Neuronal stem cell (in vitro differentiated cells): ENCODE data around the gene JPH3.
A peak's percentile ranks its signal among the peaks of the same experiment; 100 is the strongest.

Experiments used
- DNase-seq: peaks from one replicate; pipeline ENCODE4 v3.0.0-alpha.2; 2013; ENCODE audit warnings: low spot score
- H2AFZ ChIP-seq: one replicate; pipeline ENCODE4 v1.6.1; 2013; ENCODE audit warnings: mild to moderate bottlenecking, low read length, inconsistent platforms
- H2AK5ac ChIP-seq: 2 replicates; pipeline ENCODE4 v1.6.1; 2013; ENCODE audit warnings: low read depth, mild to moderate bottlenecking, inconsistent platforms, low read length, moderate library complexity, mixed read lengths
- H2BK120ac ChIP-seq: 2 replicates; pipeline ENCODE4 v1.6.1; 2013; ENCODE audit warnings: low read depth, mild to moderate bottlenecking, inconsistent platforms, low read length, moderate library complexity, mixed read lengths
- H2BK12ac ChIP-seq: one replicate; pipeline ENCODE4 v1.6.1; 2013; ENCODE audit warnings: low read length, inconsistent platforms
- H2BK15ac ChIP-seq: 2 replicates; pipeline ENCODE4 v1.6.1; 2013; ENCODE audit warnings: mild to moderate bottlenecking, low read length, inconsistent platforms, mixed read lengths
- H2BK5ac ChIP-seq: one replicate; pipeline ENCODE4 v1.6.1; 2013; ENCODE audit warnings: inconsistent platforms, mild to moderate bottlenecking, low read length, moderate library complexity
- H3K14ac ChIP-seq: one replicate; pipeline ENCODE4 v1.6.1; 2013; ENCODE audit warnings: low read length, inconsistent platforms
- H3K18ac ChIP-seq: 2 replicates; pipeline ENCODE4 v1.6.1; 2013; ENCODE audit warnings: low read length, inconsistent platforms
- H3K23ac ChIP-seq: 2 replicates; pipeline ENCODE4 v1.6.1; 2013; ENCODE audit warnings: low read depth, mild to moderate bottlenecking, mixed read lengths, low read length, inconsistent platforms; ENCODE audit not compliant: poor library complexity
- H3K27ac ChIP-seq: replicated peaks from 3 replicates; pipeline ENCODE4 v1.5.1; 2013; ENCODE audit warnings: low read length, inconsistent platforms
- H3K27me3 ChIP-seq, 3 experiments: 2 replicates each; pipeline ENCODE4 v1.6.1; 2013; ENCODE audit warnings: low read length in 3 of 3, mild to moderate bottlenecking in 2 of 3, inconsistent platforms in 1 of 3, low read depth in 1 of 3, mixed read lengths in 1 of 3, moderate library complexity in 1 of 3; ENCODE audit not compliant: control insufficient read depth in 3 of 3, insufficient read depth in 3 of 3
- H3K36me3 ChIP-seq, 2 donors: replicated peaks in 1 of 2; 2 replicates each; pipeline ENCODE4 v1.6.1; 2013; ENCODE audit warnings: low read length in 2 of 2; ENCODE audit not compliant: control insufficient read depth in 2 of 2, insufficient read depth in 2 of 2
- H3K4ac ChIP-seq: 2 replicates; pipeline ENCODE4 v1.6.1; 2013; ENCODE audit warnings: inconsistent platforms, mild to moderate bottlenecking, low read length, moderate library complexity
- H3K4me1 ChIP-seq, 2 donors: 1 replicate in 1 of 2; 2 replicates in 1 of 2; pipeline ENCODE4 v1.6.1; 2013; ENCODE audit warnings: low read length in 2 of 2, low read depth in 1 of 2; ENCODE audit not compliant: control insufficient read depth in 2 of 2, insufficient read depth in 1 of 2
- H3K4me2 ChIP-seq: one replicate; pipeline ENCODE4 v1.6.1; 2013; ENCODE audit warnings: mild to moderate bottlenecking, low read length, inconsistent platforms; ENCODE audit not compliant: insufficient read depth, poor library complexity, severe bottlenecking
- H3K4me3 ChIP-seq, 2 donors: 2 replicates each; pipeline ENCODE4 v1.5.1; 2013; ENCODE audit warnings: low read length in 2 of 2, mild to moderate bottlenecking in 2 of 2, inconsistent platforms in 1 of 2, moderate library complexity in 1 of 2
- H3K79me1 ChIP-seq: one replicate; pipeline ENCODE4 v1.6.1; 2013; ENCODE audit warnings: low read depth, mild to moderate bottlenecking, inconsistent platforms, low read length, moderate library complexity
- H3K9ac ChIP-seq: one replicate; pipeline ENCODE4 v1.6.1; 2013; ENCODE audit warnings: mild to moderate bottlenecking, low read depth, low read length, inconsistent platforms; ENCODE audit not compliant: poor library complexity
- H3K9me3 ChIP-seq, 2 donors: replicated peaks in 1 of 2; 2 replicates each; pipeline versions ENCODE3 to v1.6.1; 2013; ENCODE audit warnings: low read length in 2 of 2, mild to moderate bottlenecking in 2 of 2, inconsistent platforms in 1 of 2, low read depth in 1 of 2, mixed read lengths in 1 of 2, moderate library complexity in 1 of 2; ENCODE audit not compliant: control insufficient read depth in 2 of 2, insufficient read depth in 1 of 2
- H4K8ac ChIP-seq: one replicate; pipeline ENCODE4 v1.6.1; 2013; ENCODE audit warnings: low read depth, mild to moderate bottlenecking, inconsistent platforms, low read length, moderate library complexity
- H4K91ac ChIP-seq: one replicate; pipeline ENCODE4 v1.6.1; 2013; ENCODE audit warnings: low read length, low read depth, mild to moderate bottlenecking, inconsistent platforms; ENCODE audit not compliant: poor library complexity
- WGBS, 2 donors: extraction: QIAGEN DNeasy Blood & Tissue Kit; methylation state at CpG; one replicate each; pipeline ENCODE4 v1.1.7; 2013; ENCODE audit warnings: missing lambda C conversion rate in 2 of 2, mixed read lengths in 1 of 2; ENCODE audit not compliant: insufficient read length in 2 of 2, insufficient replicate concordance in 1 of 2; ENCODE audit errors: extremely low coverage in 2 of 2; 5-methylcytosine and 5-hydroxymethylcytosine counted together

Gene JPH3

GRCh38 chr16:87584271-87584670 lies 18.0 kb upstream of the JPH3 start:
- no CpG with 5 or more reads among the region's 7 CpGs for WGBS, 2 donors
- Histone ChIP-seq H2BK120ac (no peak overlapping the region), H3K79me1 (no peaks in the 10 kb centered on the region), H4K91ac (no peak overlapping the region), H2AK5ac (no peak overlapping the region), H3K9ac (no peak overlapping the region), H3K4me1 (peaks cover 10 to 12% of the 10 kb centered on the region in 2 donors), H3K27me3 (peaks cover 0 to 52% (median 4%) of the 10 kb centered on the region in 3 experiments), H3K4me3 (no peak overlapping the region), H3K4ac (no peak overlapping the region), H3K9me3 (no peaks in the 10 kb centered on the region), H2AFZ (no peak overlapping the region), H4K8ac (no peak overlapping the region), H3K18ac (no peak overlapping the region), H2BK15ac (no peak overlapping the region), H3K36me3 (no peaks in the 10 kb centered on the region), H3K27ac (no peak overlapping the region), H2BK12ac (no peak overlapping the region), H3K14ac (no peak overlapping the region), H2BK5ac (peak overlapping the region; percentile 85), H3K4me2 (no peak overlapping the region), H3K23ac (no peak overlapping the region)
- DNase-seq = no peak

- no peak overlapping the region for H3K27ac ChIP-seq
- peaks cover 10 to 12% of the 10 kb centered on the region in 2 donors for H3K4me1 ChIP-seq
- H3K18ac ChIP-seq = peak overlapping the region; percentile 13
- H4K8ac ChIP-seq = no peak overlapping the region
- no peak overlapping the region for H2BK120ac ChIP-seq
- no peak overlapping the region for H2BK15ac ChIP-seq
- no peak for DNase-seq
- H2AK5ac ChIP-seq = no peak overlapping the region
- no peak overlapping the region for H3K4ac ChIP-seq
- H2BK5ac ChIP-seq = no peak overlapping the region
- no peak overlapping the region for H3K14ac ChIP-seq
- H3K27me3 ChIP-seq = peaks cover 0 to 59% (median 4%) of the 10 kb centered on the region in 3 experiments
- no CpG with 5 or more reads among the region's 8 CpGs for WGBS, 2 donors
- no peak overlapping the region for H4K91ac ChIP-seq
- no peak overlapping the region for H3K4me2 ChIP-seq
- no peak overlapping the region for H2BK12ac ChIP-seq
- H3K4me3 ChIP-seq = peak overlapping the region in 1 of 2 donors; percentile 25
- no peak overlapping the region for H3K9ac ChIP-seq
- H3K36me3 ChIP-seq = no peaks in the 10 kb centered on the region
- no peaks in the 10 kb centered on the region for H3K9me3 ChIP-seq
- no peak overlapping the region for H2AFZ ChIP-seq
- H3K79me1 ChIP-seq = no peaks in the 10 kb centered on the region
- peak overlapping the region; percentile 17 for H3K23ac ChIP-seq
Measured at GRCh38 chr16:87584975-87585374, 17.3 kb upstream of the JPH3 start.

- Histone ChIP-seq H3K4me1 (peaks cover 10 to 12% of the 10 kb centered on the region in 2 donors), H3K9ac (peak overlapping the region; percentile 53), H2BK12ac (no peak overlapping the region), H3K9me3 (no peaks in the 10 kb centered on the region), H3K18ac (peak overlapping the region; percentile 8), H2AK5ac (no peak overlapping the region), H3K79me1 (no peaks in the 10 kb centered on the region), H3K27ac (no peak overlapping the region), H4K8ac (no peak overlapping the region), H4K91ac (no peak overlapping the region), H3K14ac (no peak overlapping the region), H2BK120ac (no peak overlapping the region), H3K23ac (no peak overlapping the region), H3K27me3 (peaks cover 0 to 62% (median 4%) of the 10 kb centered on the region in 3 experiments), H3K36me3 (no peaks in the 10 kb centered on the region), H3K4me2 (no peak overlapping the region), H2BK15ac (no peak overlapping the region), H2AFZ (no peak overlapping the region), H2BK5ac (no peak overlapping the region), H3K4ac (no peak overlapping the region), H3K4me3 (peak overlapping the region in 1 of 2 donors; percentile 5)
- WGBS, 2 donors = no CpG with 5 or more reads among the region's 28 CpGs
- no peak for DNase-seq
Measured at GRCh38 chr16:87585442-87586200, 16.7 kb upstream of the JPH3 start.

DNA sequence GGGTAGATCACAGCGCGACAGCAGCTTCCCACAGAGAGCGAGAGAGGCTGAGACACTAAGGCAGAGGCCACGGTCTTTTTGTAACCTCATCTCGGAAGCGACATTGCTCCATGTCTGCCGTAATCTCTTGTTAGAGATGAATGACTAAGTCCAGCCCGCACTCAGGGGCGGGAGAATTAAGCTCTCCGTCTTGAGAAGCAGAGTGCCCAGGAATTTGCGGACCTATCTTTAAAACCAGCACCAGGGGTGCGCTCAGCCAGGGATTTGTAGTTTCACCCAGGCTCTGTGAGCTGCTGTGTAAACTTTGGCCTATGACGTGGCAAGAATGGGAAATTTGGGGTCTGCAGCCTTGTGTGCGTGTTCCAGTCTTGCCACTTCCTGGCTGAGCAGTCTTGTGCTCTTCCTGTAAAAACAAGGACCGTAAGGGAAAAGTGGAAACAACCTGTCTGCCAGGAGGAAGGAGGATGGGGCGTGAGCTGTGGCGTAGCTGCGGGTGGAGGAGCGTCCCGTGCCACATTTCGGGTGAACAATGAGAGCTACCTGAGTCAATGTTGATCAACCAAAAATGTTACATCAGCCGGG lies 16.0 kb upstream of the JPH3 start:
- Histone ChIP-seq H3K23ac (no peak overlapping the region), H3K18ac (no peak overlapping the region), H3K79me1 (no peaks in the 10 kb centered on the region), H4K8ac (no peak overlapping the region), H3K27ac (no peak overlapping the region), H2BK120ac (no peak overlapping the region), H3K36me3 (no peaks in the 10 kb centered on the region), H2AK5ac (no peak overlapping the region), H3K9ac (no peak overlapping the region), H2AFZ (no peak overlapping the region), H3K14ac (no peak overlapping the region), H2BK5ac (no peak overlapping the region), H2BK15ac (no peak overlapping the region), H3K4me2 (peak overlapping the region; percentile 13), H3K9me3 (no peaks in the 10 kb centered on the region), H3K4ac (no peak overlapping the region), H2BK12ac (no peak overlapping the region), H3K4me3 (no peak overlapping the region), H3K4me1 (peaks cover 10 to 12% of the 10 kb centered on the region in 2 donors), H3K27me3 (peaks cover 0 to 67% (median 4%) of the 10 kb centered on the region in 3 experiments), H4K91ac (no peak overlapping the region)
- no peak for DNase-seq
- no CpG with 5 or more reads among the region's 22 CpGs for WGBS, 2 donors
